SU-DHL-6 (cell line): ENCODE results near the gene RFC1.

ENCODE experiments used
- H2AFZ ChIP-seq: fragments of 200-600 bp; sonication (generic); 2 replicates; pipeline ENCODE4 v1.6.1; 2014; ENCODE audit warnings: low read depth, mild to moderate bottlenecking, moderate library complexity, mixed read lengths, antibody characterized with exemption, low read length; ENCODE audit not compliant: severe bottlenecking
- H3F3A ChIP-seq: fragments of 200-600 bp; shearing (Covaris generic); 2 replicates; pipeline ENCODE4 v1.6.0; 2016; ENCODE audit warnings: antibody characterized with exemption, mild to moderate bottlenecking; ENCODE audit not compliant: insufficient read depth
- H3K27ac ChIP-seq: fragments of 200-600 bp; sonication (generic); 2 replicates; pipeline ENCODE4 v1.5.1; 2016; ENCODE audit warnings: low read depth, mild to moderate bottlenecking, low read length, moderate library complexity, mixed read lengths
- H3K27me3 ChIP-seq: fragments of 200-600 bp; sonication (generic), shearing (Covaris generic); 2 replicates; pipeline ENCODE4 v1.6.0; 2014; ENCODE audit warnings: mild to moderate bottlenecking, low read length
- H3K36me3 ChIP-seq: fragments of 200-600 bp; sonication (generic); 2 replicates; pipeline ENCODE4 v1.6.1; 2014; ENCODE audit warnings: mild to moderate bottlenecking, low read length, mixed read lengths
- H3K4me2 ChIP-seq: fragments of 300-600, 200-600 bp; shearing (Covaris generic), sonication (generic); 2 replicates; pipeline ENCODE4 v1.6.0; 2014; ENCODE audit warnings: low read length, low read depth, mild to moderate bottlenecking; ENCODE audit not compliant: poor library complexity, severe bottlenecking
- H3K4me3 ChIP-seq: fragments of 200-600 bp; sonication (generic); 2 replicates; pipeline ENCODE4 v1.5.1; 2014; ENCODE audit warnings: antibody characterized with exemption, low read length, mild to moderate bottlenecking, mixed read lengths; ENCODE audit not compliant: insufficient read depth, poor library complexity, severe bottlenecking
- H3K79me2 ChIP-seq: fragments of 200-600 bp; sonication (generic); 2 replicates; pipeline ENCODE4 v1.6.1; 2014; ENCODE audit warnings: mild to moderate bottlenecking, low read length, moderate library complexity; ENCODE audit not compliant: insufficient read depth
- H3K9ac ChIP-seq: fragments of 200-600 bp; sonication (generic); 2 replicates; pipeline ENCODE4 v1.7.0; 2014; ENCODE audit warnings: mild to moderate bottlenecking, low read length
- H3K9me2 ChIP-seq: fragments of 200-600 bp; sonication (generic); replicated peaks from 2 replicates; pipeline ENCODE4 v1.6.1; 2014; ENCODE audit warnings: low read length; ENCODE audit not compliant: insufficient read depth
- H3K9me3 ChIP-seq: fragments of 200-600 bp; sonication (generic); 2 replicates; pipeline ENCODE4 v1.6.1; 2014; ENCODE audit warnings: low read length, mixed read lengths; ENCODE audit not compliant: insufficient read depth
- H4K20me1 ChIP-seq: fragments of 200-600 bp; sonication (generic); 2 replicates; pipeline ENCODE4 v1.6.1; 2014; ENCODE audit warnings: low read depth, mild to moderate bottlenecking, antibody characterized with exemption, low read length, moderate library complexity, mixed read lengths
- EZH2phosphoT487 ChIP-seq: fragments of 200-600 bp; sonication (generic), shearing (Covaris generic); conservative IDR thresholded peaks from 2 replicates; pipeline ENCODE4 v1.6.1; 2018; ENCODE audit warnings: mild to moderate bottlenecking, antibody characterized with exemption, low read length, moderate library complexity, mixed read lengths
- TF ChIP-seq, protein P1 (sequence below): fragments of 200-600 bp; sonication (generic); IDR thresholded peaks from one replicate; pipeline ENCODE4 v1.5.1; 2017; ENCODE audit warnings: antibody characterized with exemption, mild to moderate bottlenecking, low read length, moderate library complexity; ENCODE audit not compliant: insufficient read depth, poor library complexity, severe bottlenecking

RFC1 gene

DNA sequence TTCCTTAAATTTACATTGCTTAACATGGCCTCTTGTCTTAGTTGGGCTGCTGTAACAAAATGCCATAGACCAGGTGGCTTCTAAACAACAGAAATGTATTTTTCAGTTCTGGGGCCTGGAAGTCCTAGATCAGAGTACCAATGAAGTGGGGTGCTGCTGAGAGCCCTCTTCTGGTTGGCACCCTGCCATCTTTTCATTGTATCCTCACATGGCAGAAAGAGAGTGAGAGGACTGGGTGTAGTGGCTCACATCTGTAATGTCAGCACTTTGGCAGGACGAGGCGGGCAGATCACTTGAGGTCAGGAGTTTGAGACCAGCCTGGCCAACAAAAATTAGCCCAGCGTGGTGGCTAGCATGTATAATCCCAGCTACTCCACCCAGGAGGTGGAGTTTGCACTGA lies 28.5 kb upstream of the RFC1 start:
- H3K79me2 ChIP-seq = no peaks in the 10 kb centered on the region
- no peak overlapping the region for H2AFZ ChIP-seq
- no peaks in the 10 kb centered on the region for H3K36me3 ChIP-seq
- H3F3A ChIP-seq = no peaks in the 10 kb centered on the region
- no peak overlapping the region for H3K4me2 ChIP-seq
- no peaks in the 10 kb centered on the region for H3K9me2 ChIP-seq
- no peak overlapping the region for H3K27ac ChIP-seq
- H3K27me3 ChIP-seq = no peaks in the 10 kb centered on the region
- no peaks in the 10 kb centered on the region for H4K20me1 ChIP-seq
- H3K4me3 ChIP-seq = no peak overlapping the region
- H3K9me3 ChIP-seq = no peaks in the 10 kb centered on the region
- TF ChIP-seq EZH2phosphoT487 = no peak
- TF ChIP-seq, protein P1, sequence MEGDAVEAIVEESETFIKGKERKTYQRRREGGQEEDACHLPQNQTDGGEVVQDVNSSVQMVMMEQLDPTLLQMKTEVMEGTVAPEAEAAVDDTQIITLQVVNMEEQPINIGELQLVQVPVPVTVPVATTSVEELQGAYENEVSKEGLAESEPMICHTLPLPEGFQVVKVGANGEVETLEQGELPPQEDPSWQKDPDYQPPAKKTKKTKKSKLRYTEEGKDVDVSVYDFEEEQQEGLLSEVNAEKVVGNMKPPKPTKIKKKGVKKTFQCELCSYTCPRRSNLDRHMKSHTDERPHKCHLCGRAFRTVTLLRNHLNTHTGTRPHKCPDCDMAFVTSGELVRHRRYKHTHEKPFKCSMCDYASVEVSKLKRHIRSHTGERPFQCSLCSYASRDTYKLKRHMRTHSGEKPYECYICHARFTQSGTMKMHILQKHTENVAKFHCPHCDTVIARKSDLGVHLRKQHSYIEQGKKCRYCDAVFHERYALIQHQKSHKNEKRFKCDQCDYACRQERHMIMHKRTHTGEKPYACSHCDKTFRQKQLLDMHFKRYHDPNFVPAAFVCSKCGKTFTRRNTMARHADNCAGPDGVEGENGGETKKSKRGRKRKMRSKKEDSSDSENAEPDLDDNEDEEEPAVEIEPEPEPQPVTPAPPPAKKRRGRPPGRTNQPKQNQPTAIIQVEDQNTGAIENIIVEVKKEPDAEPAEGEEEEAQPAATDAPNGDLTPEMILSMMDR = no peak
- H3K9ac ChIP-seq = no peak overlapping the region

DNA sequence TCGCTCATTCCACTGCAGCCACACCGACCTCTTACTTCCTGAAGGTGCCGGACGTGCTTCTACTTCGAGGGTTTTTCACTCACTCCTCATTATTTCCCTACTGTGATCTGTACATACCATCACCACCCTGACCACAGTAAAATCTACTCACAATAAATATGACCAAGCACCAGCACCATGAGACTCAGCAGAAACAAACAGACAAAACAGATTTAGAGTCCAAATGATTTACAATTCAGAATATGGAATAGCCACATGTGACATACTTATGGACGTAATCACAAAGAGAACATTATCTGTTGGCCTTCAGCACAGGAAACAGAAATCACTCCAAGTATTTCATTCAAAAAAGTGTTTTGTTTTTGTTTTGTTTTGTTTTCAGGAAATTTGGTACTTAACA lies 24.4 kb upstream of the RFC1 start:
- no peak overlapping the region for H3K9ac ChIP-seq
- no peak overlapping the region for H3K4me3 ChIP-seq
- no peaks in the 10 kb centered on the region for H3K9me2 ChIP-seq
- H3K4me2 ChIP-seq = no peak overlapping the region
- H3F3A ChIP-seq = no peaks in the 10 kb centered on the region
- no peak overlapping the region for H3K27ac ChIP-seq
- no peaks in the 10 kb centered on the region for H3K27me3 ChIP-seq
- TF ChIP-seq, protein P1 = no peak
- no peak for TF ChIP-seq EZH2phosphoT487
- H3K79me2 ChIP-seq = no peaks in the 10 kb centered on the region
- H4K20me1 ChIP-seq = no peaks in the 10 kb centered on the region
- H3K36me3 ChIP-seq = no peaks in the 10 kb centered on the region
- H3K9me3 ChIP-seq = no peaks in the 10 kb centered on the region
- no peak overlapping the region for H2AFZ ChIP-seq

DNA sequence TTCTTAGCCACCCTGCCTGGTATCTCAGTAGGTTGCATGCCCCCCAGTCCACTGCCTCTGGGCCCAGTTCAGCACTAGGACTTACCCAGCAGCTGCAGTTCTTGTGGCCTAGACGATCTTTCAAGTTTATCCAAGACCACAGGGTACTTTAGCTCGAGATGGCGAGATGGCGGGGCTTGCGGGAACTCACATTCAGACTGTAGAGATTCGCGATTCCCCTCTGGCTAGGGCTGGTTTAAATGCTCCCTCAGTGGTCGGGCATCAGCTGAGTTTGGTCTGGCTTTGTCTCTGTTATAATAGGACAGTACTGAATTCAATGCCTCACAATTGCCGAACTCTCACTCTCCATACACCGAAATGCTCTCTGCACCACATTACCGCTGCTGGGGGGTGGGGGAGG lies 18.4 kb upstream of the RFC1 start:
- no peak overlapping the region for H3K4me2 ChIP-seq
- no peak for TF ChIP-seq EZH2phosphoT487
- TF ChIP-seq, protein P1 = no peak
- H4K20me1 ChIP-seq = no peaks in the 10 kb centered on the region
- no peak overlapping the region for H3K4me3 ChIP-seq
- H3K36me3 ChIP-seq = no peaks in the 10 kb centered on the region
- no peaks in the 10 kb centered on the region for H3F3A ChIP-seq
- no peak overlapping the region for H3K27ac ChIP-seq
- H3K79me2 ChIP-seq = no peaks in the 10 kb centered on the region
- no peak overlapping the region for H3K9ac ChIP-seq
- H3K27me3 ChIP-seq = no peaks in the 10 kb centered on the region
- H3K9me2 ChIP-seq = no peaks in the 10 kb centered on the region; the same call in 1 of the 2 replicates
- H3K9me3 ChIP-seq = no peaks in the 10 kb centered on the region
- no peak overlapping the region for H2AFZ ChIP-seq
